GM21360 (cell line): ENCODE measurements around the gene ELK3.

Source experiments
- ATAC-seq: cut with Tn5 transposase; IDR thresholded peaks from one replicate; pipeline ENCODE4 v1.9.1; 2021; ENCODE audit warnings: mild to moderate bottlenecking, moderate library complexity; ENCODE audit not compliant: unreplicated experiment

Gene ELK3

GRCh38 chr12:96210376-96211055 is 16.3 kb downstream of the ELK3 start:
- ATAC-seq, result no peak

- ATAC-seq, result no peak
Measured at GRCh38 chr12:96211988-96212387, 17.8 kb downstream of the ELK3 start.

- no peak for ATAC-seq
Measured at GRCh38 chr12:96212456-96213375, 18.5 kb downstream of the ELK3 start.

GRCh38 chr12:96213869-96214268 is 19.7 kb downstream of the ELK3 start:
- ATAC-seq, result no peak

- no peak for ATAC-seq
Measured at GRCh38 chr12:96215919-96216273, 21.7 kb downstream of the ELK3 start.

GRCh38 chr12:96218989-96219678 is 25.0 kb downstream of the ELK3 start:
- no peak for ATAC-seq

- no peak for ATAC-seq
Measured at GRCh38 chr12:96219700-96220206, 25.6 kb downstream of the ELK3 start.

GRCh38 chr12:96220902-96221301 is 26.7 kb downstream of the ELK3 start:
- no peak for ATAC-seq

- no peak for ATAC-seq
Measured at GRCh38 chr12:96221391-96221790, 27.2 kb downstream of the ELK3 start.

- ATAC-seq, result no peak
Measured at GRCh38 chr12:96223411-96224218, 29.4 kb downstream of the ELK3 start.

- ATAC-seq, result no peak
Measured at GRCh38 chr12:96224219-96224615, 30.0 kb downstream of the ELK3 start.

GRCh38 chr12:96225044-96225855 is 31.1 kb downstream of the ELK3 start:
- ATAC-seq, result no peak

GRCh38 chr12:96225994-96226399 is 31.8 kb downstream of the ELK3 start:
- no peak for ATAC-seq

- ATAC-seq, result no peak
Measured at GRCh38 chr12:96226401-96226800, 32.2 kb downstream of the ELK3 start.

- ATAC-seq, result no peak
Measured at GRCh38 chr12:96226801-96227348, 32.7 kb downstream of the ELK3 start.

- no peak for ATAC-seq
Measured at GRCh38 chr12:96227365-96228106, 33.4 kb downstream of the ELK3 start.

- ATAC-seq, result no peak
Measured at GRCh38 chr12:96228566-96229248, 34.5 kb downstream of the ELK3 start.

- ATAC-seq, result no peak
Measured at GRCh38 chr12:96230646-96231045, 36.5 kb downstream of the ELK3 start.
